HL-60 (cell line): ENCODE data around the gene IL17C.

Source experiments
- DNase-seq, 2 experiments: peaks; one replicate each; pipeline ENCODE4 v3.0.0-alpha.2; 2010 to 2020; ENCODE audit warnings: low read depth in 1 of 2, low spot score in 1 of 2
- H3K27ac ChIP-seq: fragments of 250-450 bp; sonication (Bioruptor Pico); replicated peaks from 2 replicates; pipeline ENCODE4 v1.5.1; 2020; ENCODE audit warnings: mild to moderate bottlenecking, moderate library complexity
- H3K27me3 ChIP-seq: fragments of 250-450 bp; sonication (Bioruptor Pico); 2 replicates; pipeline ENCODE4 v1.5.1; 2021; ENCODE audit warnings: mild to moderate bottlenecking, moderate library complexity; ENCODE audit not compliant: insufficient read depth, poor library complexity, severe bottlenecking
- H3K4me3 ChIP-seq: replicated peaks from 2 replicates; pipeline ENCODE4 v1.5.1; 2011; ENCODE audit warnings: mild to moderate bottlenecking, control low read depth, low read length; ENCODE audit not compliant: insufficient read depth
- GABPA ChIP-seq: IDR thresholded peaks from 2 replicates; pipeline ENCODE4 v1.6.1; 2012; ENCODE audit warnings: low read depth
- POLR2AphosphoS5 ChIP-seq: IDR thresholded peaks from 2 replicates; pipeline ENCODE4 v1.6.1; 2012; ENCODE audit warnings: low read depth
- SPI1 ChIP-seq: IDR thresholded peaks from 2 replicates; pipeline ENCODE4 v1.6.1; 2012; ENCODE audit warnings: low read depth, mild to moderate bottlenecking, borderline replicate concordance
- TF ChIP-seq, protein P1 (sequence below): IDR thresholded peaks from 2 replicates; pipeline ENCODE4 v1.6.1; 2012; ENCODE audit warnings: low read depth; ENCODE audit not compliant: insufficient replicate concordance
- TF ChIP-seq, protein P2 (sequence below): IDR thresholded peaks from one replicate; pipeline ENCODE4 v1.5.1; 2011; ENCODE audit warnings: low read length, control low read depth, inconsistent platforms; ENCODE audit not compliant: insufficient read depth

Gene IL17C

DNA sequence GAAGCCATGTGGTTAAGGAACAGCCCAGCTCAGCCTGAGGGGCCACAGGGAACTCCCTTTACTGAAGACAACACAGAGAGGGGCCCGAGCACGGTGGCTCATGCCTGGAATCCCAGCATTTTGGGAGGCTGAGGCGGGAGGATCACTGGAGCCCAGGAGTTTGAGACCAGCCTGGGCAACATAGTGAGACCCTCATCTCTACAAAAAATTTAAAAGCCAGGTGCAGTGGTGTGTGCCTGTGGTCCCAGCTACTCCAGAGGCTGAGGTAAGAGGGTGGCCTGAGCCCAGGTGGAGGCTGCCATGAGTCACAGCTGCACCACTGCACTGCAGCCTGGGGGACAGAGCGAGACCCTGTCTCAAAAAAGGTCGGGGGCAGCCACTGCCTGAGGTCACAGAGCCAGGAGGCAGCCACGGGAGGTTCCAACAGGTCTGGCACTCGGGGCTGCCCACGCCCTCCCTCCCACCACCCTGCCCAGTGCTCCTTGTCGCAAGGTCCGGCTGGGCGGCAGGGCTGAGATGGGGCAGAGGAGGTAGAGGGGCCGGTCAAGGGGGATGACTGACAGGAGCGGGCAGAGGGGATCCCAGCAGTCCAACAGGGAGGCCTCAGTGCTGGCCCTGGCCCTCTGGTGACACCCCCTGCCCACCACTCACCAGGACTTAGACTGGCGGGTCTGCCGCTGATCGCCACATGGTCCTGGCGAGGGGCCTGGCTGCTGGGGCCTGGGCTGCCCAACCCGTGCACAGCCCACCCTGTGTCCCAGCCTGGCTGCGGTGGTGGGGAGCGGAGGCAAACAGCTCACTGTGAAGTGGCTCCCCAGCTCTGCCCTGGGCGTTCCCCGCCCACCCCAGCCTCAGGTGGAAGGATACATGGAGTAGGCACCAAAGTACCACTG is 9.1 kb downstream of the IL17C start:
- Histone ChIP-seq H3K4me3 (no peak overlapping the region), H3K27me3 (no peaks in the 10 kb centered on the region), H3K27ac (no peak overlapping the region)
- TF ChIP-seq GABPA (no peak), POLR2AphosphoS5 (no peak), SPI1 (no peak)
- TF ChIP-seq, protein P1, sequence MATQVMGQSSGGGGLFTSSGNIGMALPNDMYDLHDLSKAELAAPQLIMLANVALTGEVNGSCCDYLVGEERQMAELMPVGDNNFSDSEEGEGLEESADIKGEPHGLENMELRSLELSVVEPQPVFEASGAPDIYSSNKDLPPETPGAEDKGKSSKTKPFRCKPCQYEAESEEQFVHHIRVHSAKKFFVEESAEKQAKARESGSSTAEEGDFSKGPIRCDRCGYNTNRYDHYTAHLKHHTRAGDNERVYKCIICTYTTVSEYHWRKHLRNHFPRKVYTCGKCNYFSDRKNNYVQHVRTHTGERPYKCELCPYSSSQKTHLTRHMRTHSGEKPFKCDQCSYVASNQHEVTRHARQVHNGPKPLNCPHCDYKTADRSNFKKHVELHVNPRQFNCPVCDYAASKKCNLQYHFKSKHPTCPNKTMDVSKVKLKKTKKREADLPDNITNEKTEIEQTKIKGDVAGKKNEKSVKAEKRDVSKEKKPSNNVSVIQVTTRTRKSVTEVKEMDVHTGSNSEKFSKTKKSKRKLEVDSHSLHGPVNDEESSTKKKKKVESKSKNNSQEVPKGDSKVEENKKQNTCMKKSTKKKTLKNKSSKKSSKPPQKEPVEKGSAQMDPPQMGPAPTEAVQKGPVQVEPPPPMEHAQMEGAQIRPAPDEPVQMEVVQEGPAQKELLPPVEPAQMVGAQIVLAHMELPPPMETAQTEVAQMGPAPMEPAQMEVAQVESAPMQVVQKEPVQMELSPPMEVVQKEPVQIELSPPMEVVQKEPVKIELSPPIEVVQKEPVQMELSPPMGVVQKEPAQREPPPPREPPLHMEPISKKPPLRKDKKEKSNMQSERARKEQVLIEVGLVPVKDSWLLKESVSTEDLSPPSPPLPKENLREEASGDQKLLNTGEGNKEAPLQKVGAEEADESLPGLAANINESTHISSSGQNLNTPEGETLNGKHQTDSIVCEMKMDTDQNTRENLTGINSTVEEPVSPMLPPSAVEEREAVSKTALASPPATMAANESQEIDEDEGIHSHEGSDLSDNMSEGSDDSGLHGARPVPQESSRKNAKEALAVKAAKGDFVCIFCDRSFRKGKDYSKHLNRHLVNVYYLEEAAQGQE, result no peak
- TF ChIP-seq, protein P2, sequence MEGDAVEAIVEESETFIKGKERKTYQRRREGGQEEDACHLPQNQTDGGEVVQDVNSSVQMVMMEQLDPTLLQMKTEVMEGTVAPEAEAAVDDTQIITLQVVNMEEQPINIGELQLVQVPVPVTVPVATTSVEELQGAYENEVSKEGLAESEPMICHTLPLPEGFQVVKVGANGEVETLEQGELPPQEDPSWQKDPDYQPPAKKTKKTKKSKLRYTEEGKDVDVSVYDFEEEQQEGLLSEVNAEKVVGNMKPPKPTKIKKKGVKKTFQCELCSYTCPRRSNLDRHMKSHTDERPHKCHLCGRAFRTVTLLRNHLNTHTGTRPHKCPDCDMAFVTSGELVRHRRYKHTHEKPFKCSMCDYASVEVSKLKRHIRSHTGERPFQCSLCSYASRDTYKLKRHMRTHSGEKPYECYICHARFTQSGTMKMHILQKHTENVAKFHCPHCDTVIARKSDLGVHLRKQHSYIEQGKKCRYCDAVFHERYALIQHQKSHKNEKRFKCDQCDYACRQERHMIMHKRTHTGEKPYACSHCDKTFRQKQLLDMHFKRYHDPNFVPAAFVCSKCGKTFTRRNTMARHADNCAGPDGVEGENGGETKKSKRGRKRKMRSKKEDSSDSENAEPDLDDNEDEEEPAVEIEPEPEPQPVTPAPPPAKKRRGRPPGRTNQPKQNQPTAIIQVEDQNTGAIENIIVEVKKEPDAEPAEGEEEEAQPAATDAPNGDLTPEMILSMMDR, result no peak
- no peak for DNase-seq

DNA sequence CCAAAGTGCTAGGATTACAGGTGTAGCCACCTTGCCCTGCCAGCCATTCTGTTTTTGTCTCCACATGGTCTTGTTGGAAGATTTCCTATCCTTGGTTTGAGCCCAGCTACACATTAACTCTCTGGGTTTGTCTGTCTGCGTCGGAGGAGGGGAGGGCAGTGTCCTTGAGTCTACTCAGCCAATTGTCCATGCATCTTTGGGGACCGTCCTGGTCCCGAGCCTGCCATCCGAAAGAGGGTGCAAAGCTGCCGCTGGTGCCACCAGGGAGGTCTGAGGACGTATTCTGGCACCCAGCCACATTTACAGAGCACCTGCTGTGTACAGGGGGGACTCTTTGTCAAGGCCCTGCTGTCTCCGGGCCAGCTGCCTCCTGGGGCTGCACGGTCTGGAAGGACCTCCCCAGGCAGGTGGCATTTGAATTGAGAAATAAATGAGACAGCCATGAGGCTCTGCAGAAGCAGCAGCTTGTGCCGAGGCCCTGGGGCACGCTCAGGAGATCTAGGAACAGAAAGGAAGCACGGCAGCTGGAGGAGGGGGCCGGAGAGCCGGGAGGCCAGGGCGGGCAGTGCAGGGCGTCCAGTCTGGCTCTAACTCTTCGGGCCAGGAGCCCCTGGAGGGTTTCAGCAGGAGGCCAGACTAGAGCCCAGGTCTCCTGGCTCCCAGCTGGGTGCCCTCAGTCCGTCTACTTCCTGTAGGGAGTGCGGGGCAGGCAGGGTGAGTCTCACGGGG is 11.0 kb downstream of the IL17C start:
- Histone ChIP-seq H3K4me3 (peak overlapping the region; percentile 77), H3K27me3 (no peaks in the 10 kb centered on the region), H3K27ac (peak overlapping the region; percentile 98)
- DNase-seq, result peak in 1 of 2 experiments; percentile 31
- TF ChIP-seq GABPA, result no peak
- 0 out of 2 replicates have a peak, but pooled peaks have one; percentile 35 for TF ChIP-seq POLR2AphosphoS5

DNA sequence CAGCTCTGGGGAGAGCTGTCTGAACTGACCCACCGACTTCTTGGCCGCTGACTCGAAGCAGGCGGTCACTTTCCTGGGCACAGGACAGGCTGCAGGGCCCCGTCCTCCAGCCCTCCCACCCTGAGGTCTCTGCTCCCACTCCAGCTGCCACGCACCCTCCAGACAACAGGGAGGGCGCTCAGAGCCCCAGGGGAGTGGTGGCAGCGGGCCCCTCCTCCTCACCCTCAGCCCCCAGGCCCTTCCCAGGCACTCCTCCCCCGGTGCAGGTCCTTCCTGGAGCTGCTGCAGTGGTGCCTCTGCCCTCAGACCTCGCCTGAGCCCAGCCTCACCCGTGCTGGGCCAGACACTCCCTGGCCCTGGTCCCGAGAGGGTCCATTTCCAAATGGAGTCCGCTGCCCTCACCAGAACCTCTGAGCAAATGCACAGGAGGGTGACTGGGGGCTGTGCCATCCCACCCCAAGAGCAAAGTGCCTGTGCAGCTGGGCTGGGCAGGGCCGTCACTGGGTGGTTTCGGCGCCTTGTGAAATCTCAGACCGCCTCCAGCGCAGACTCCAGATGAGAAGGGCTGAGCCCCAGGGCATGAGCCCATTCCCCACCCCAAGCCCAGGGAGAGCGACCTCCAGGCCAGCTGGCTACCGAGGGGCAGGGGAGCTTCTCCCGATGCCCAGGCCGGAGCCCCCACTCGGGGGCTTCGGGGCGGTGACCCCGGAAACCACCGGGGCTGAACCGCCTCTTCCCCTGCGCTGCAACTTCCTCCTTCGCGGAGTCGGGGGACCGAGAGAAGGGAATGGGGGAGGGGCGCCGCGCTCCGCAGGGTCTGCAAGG is 11.8 kb downstream of the IL17C start:
- TF ChIP-seq, protein P1, result no peak
- TF ChIP-seq POLR2AphosphoS5 (0 out of 2 replicates have a peak, but pooled peaks have one; percentile 20), SPI1 (peak; percentile 24; the same call in 1 of the 2 replicates), GABPA (no peak)
- TF ChIP-seq, protein P2, result no peak
- peak in 1 of 2 experiments; percentile 53 for DNase-seq
- Histone ChIP-seq H3K4me3 (peak overlapping the region; percentile 77), H3K27me3 (no peaks in the 10 kb centered on the region), H3K27ac (peak overlapping the region; percentile 98)
